ENCODE measurements around the gene PPP2R1B.

PPP2R1B gene

DNA sequence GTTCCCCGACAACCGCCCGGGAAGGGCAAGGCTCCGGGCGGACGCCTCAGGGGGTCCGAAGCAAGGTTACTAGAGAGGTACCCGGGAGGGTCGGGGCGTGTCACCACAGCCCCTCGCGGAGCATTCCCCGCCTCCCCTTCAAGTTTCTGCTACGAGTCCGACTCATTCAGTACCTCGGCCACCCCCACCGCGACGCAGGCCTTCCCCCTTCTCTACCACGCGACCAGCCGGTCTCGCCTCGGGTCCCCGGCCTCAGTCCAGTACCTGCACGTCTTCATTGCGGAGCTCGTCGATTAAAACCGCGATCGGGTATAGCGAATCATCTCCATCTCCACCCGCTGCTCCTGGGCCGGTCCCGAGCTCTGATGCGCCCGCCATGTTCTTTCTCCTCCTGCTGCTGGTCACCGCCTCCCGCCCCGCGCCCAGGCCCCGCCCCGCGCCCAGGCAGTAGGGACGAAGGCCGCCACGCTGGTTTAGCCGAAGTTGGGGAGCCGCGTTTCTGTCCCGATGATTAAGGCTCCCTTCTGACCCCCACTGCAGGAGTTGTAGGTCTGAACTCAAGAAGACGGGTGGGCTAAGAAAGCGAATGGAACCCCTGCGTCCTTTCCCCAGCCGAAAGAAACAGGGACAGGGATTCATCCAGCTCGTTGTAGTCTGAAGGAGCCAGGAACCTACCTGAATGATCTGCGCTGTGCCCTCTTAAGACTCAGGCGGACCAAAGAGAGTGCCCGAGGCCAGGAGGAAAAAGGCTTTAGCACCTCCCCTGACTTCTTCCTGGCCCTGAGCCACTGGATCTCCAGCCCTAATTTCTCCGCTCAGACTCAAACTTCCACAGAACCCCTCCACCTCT lies at the start of gene PPP2R1B:
Gene PPP2R1B, minus strand, starts transcription at position 406 of the 850 bp plus-strand sequence. Its CDS starts 28 bp downstream, at position 378.
- Histone ChIP-seq H3K4me1 (ENCODE audit: control insufficient read depth, insufficient read depth, low read length) (peaks cover 31% of the 10 kb centered on the region), H3K27ac (ENCODE audit: low read depth, low read length) (peak within 1 kb of the TSS; percentile 18; the same call in 1 of the 2 replicates), H3K9ac (ENCODE audit: low read length) (peak within 1 kb of the TSS; percentile 86), H3K36me3 (ENCODE audit: control insufficient read depth, insufficient read depth, low read length) (peaks cover 36% of the 10 kb centered on the region), H3K9me3 (ENCODE audit: control insufficient read depth, insufficient read depth, low read depth, low read length) (no peaks in the 10 kb centered on the region), H3K4me3 (ENCODE audit: low read depth, low read length) (peak within 1 kb of the TSS; percentile 79), H3K27me3 (ENCODE audit: control insufficient read depth, insufficient read depth, low read length) (no peaks in the 10 kb centered on the region)

GRCh38 chr11:111815489-111815888 lies 49.3 kb upstream of the PPP2R1B start:
- no peaks in the 10 kb centered on the region for H3K36me3 ChIP-seq (ENCODE audit: control insufficient read depth, insufficient read depth, low read length)

GRCh38 chr11:111814557-111815320 lies 48.5 kb upstream of the PPP2R1B start:
- no peak overlapping the region for H3K9ac ChIP-seq (ENCODE audit: low read length)
- no peaks in the 10 kb centered on the region for H3K4me1 ChIP-seq (ENCODE audit: control insufficient read depth, insufficient read depth, low read length)
- no peak overlapping the region for H3K27ac ChIP-seq (ENCODE audit: low read depth, low read length)
- H3K4me3 ChIP-seq (ENCODE audit: low read depth, low read length), result no peak overlapping the region
- no peaks in the 10 kb centered on the region for H3K27me3 ChIP-seq (ENCODE audit: control insufficient read depth, insufficient read depth, low read length)
- H3K9me3 ChIP-seq (ENCODE audit: control insufficient read depth, insufficient read depth, low read depth, low read length), result no peaks in the 10 kb centered on the region
- H3K36me3 ChIP-seq (ENCODE audit: control insufficient read depth, insufficient read depth, low read length), result no peaks in the 10 kb centered on the region

More at GRCh38 chr11:111815489-111815888, 49.3 kb upstream of the PPP2R1B start:
- no peak overlapping the region for H3K27ac ChIP-seq (ENCODE audit: low read depth, low read length)
- H3K4me1 ChIP-seq (ENCODE audit: control insufficient read depth, insufficient read depth, low read length), result no peaks in the 10 kb centered on the region
- H3K9me3 ChIP-seq (ENCODE audit: control insufficient read depth, insufficient read depth, low read depth, low read length), result no peaks in the 10 kb centered on the region
- no peaks in the 10 kb centered on the region for H3K27me3 ChIP-seq (ENCODE audit: control insufficient read depth, insufficient read depth, low read length)
- H3K9ac ChIP-seq (ENCODE audit: low read length), result no peak overlapping the region
- no peak overlapping the region for H3K4me3 ChIP-seq (ENCODE audit: low read depth, low read length)

DNA sequence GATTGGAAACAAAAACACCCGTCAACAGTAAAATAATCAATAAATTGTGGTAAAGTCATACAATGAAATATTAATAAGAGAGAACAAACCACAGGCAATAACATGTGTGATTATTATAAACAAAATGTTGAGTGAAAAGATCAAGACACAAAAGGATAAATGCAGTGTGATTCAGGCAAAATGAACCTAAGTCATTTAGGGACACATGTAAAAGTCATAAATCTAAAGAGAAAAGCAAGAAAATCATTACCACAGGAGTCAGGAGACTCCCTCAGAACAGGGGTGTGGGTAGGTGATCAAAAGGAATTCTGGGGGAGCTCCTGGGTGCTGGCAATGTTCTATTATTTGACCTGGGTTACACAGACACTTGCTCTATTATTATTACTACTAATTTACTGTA lies 47.9 kb upstream of the PPP2R1B start:
- no peak overlapping the region for H3K4me3 ChIP-seq (ENCODE audit: low read depth, low read length)
- no peaks in the 10 kb centered on the region for H3K4me1 ChIP-seq (ENCODE audit: control insufficient read depth, insufficient read depth, low read length)
- no peak overlapping the region for H3K9ac ChIP-seq (ENCODE audit: low read length)
- H3K27me3 ChIP-seq (ENCODE audit: control insufficient read depth, insufficient read depth, low read length), result no peaks in the 10 kb centered on the region
- H3K27ac ChIP-seq (ENCODE audit: low read depth, low read length), result no peak overlapping the region
- no peaks in the 10 kb centered on the region for H3K9me3 ChIP-seq (ENCODE audit: control insufficient read depth, insufficient read depth, low read depth, low read length)
- no peaks in the 10 kb centered on the region for H3K36me3 ChIP-seq (ENCODE audit: control insufficient read depth, insufficient read depth, low read length)

- H3K4me3 ChIP-seq (ENCODE audit: low read depth, low read length), result no peak overlapping the region
- H3K9me3 ChIP-seq (ENCODE audit: control insufficient read depth, insufficient read depth, low read depth, low read length), result no peaks in the 10 kb centered on the region
- H3K27ac ChIP-seq (ENCODE audit: low read depth, low read length), result no peak overlapping the region
- H3K36me3 ChIP-seq (ENCODE audit: control insufficient read depth, insufficient read depth, low read length), result no peaks in the 10 kb centered on the region
- no peaks in the 10 kb centered on the region for H3K4me1 ChIP-seq (ENCODE audit: control insufficient read depth, insufficient read depth, low read length)
- no peak overlapping the region for H3K9ac ChIP-seq (ENCODE audit: low read length)
- no peaks in the 10 kb centered on the region for H3K27me3 ChIP-seq (ENCODE audit: control insufficient read depth, insufficient read depth, low read length)
Observed at GRCh38 chr11:111812211-111812610, 46.0 kb upstream of the PPP2R1B start.

- H3K9ac ChIP-seq (ENCODE audit: low read length), result no peak overlapping the region
- H3K36me3 ChIP-seq (ENCODE audit: control insufficient read depth, insufficient read depth, low read length), result no peaks in the 10 kb centered on the region
- no peaks in the 10 kb centered on the region for H3K9me3 ChIP-seq (ENCODE audit: control insufficient read depth, insufficient read depth, low read depth, low read length)
- no peaks in the 10 kb centered on the region for H3K27me3 ChIP-seq (ENCODE audit: control insufficient read depth, insufficient read depth, low read length)
- no peak overlapping the region for H3K4me3 ChIP-seq (ENCODE audit: low read depth, low read length)
- H3K4me1 ChIP-seq (ENCODE audit: control insufficient read depth, insufficient read depth, low read length), result no peaks in the 10 kb centered on the region
- no peak overlapping the region for H3K27ac ChIP-seq (ENCODE audit: low read depth, low read length)
Observed at GRCh38 chr11:111811445-111811844, 45.3 kb upstream of the PPP2R1B start.

DNA sequence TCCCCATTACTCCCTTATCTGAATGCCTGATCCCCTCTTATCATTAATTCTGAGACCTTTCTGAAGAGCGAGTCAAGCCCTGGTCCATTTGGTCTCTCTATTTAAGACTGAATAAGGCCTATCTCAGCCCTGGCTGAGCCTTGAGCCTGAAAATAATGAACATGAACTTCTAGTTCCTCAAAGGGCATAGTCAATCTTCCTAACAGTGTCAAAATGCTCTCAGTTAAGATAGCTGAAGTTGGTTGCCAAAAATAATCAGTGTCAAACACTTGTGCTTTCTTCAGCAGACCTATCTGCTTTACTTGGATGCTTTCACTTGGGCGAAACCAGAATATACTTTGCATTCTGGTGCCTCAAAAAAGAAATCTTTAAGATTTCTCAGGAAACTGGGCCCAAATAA lies 42.6 kb upstream of the PPP2R1B start:
- Histone ChIP-seq H3K27me3 (ENCODE audit: control insufficient read depth, insufficient read depth, low read length) (no peaks in the 10 kb centered on the region), H3K4me3 (ENCODE audit: low read depth, low read length) (no peak overlapping the region), H3K27ac (ENCODE audit: low read depth, low read length) (no peak overlapping the region), H3K36me3 (ENCODE audit: control insufficient read depth, insufficient read depth, low read length) (peaks cover 6% of the 10 kb centered on the region; the same call in 1 of the 2 replicates), H3K4me1 (ENCODE audit: control insufficient read depth, insufficient read depth, low read length) (no peaks in the 10 kb centered on the region), H3K9ac (ENCODE audit: low read length) (no peak overlapping the region), H3K9me3 (ENCODE audit: control insufficient read depth, insufficient read depth, low read depth, low read length) (no peaks in the 10 kb centered on the region)

DNA sequence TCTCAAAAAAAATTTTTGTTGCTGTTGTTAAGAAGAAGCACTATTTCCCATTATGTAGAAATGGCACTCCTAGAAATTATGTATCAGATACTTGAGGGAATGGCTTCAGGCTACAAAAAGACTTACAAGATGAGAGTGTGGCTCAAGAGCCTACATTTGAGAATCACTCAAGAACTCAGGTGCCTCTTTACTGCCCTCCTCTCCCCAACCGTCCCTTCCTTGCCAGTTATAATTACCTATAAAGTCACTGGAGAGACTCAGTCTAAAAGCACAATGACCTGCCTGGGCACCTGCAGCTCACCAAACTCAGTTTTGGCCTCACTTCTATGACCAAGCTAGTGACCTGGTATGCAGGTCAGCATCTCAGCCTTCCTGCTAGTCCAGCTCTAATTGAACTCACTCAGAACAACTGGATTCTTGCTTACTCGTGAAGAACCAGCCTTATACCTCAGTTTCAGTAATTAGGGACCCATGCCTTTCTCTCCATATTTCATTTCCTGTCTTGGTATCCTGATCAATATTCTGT lies 41.9 kb upstream of the PPP2R1B start:
- no peaks in the 10 kb centered on the region for H3K4me1 ChIP-seq (ENCODE audit: control insufficient read depth, insufficient read depth, low read length)
- H3K9me3 ChIP-seq (ENCODE audit: control insufficient read depth, insufficient read depth, low read depth, low read length), result no peaks in the 10 kb centered on the region
- H3K27me3 ChIP-seq (ENCODE audit: control insufficient read depth, insufficient read depth, low read length), result no peaks in the 10 kb centered on the region
- H3K27ac ChIP-seq (ENCODE audit: low read depth, low read length), result no peak overlapping the region
- no peak overlapping the region for H3K9ac ChIP-seq (ENCODE audit: low read length)
- peaks cover 6% of the 10 kb centered on the region; the same call in 1 of the 2 replicates for H3K36me3 ChIP-seq (ENCODE audit: control insufficient read depth, insufficient read depth, low read length)
- H3K4me3 ChIP-seq (ENCODE audit: low read depth, low read length), result no peak overlapping the region

GRCh38 chr11:111807076-111807475 lies 40.9 kb upstream of the PPP2R1B start:
- H3K36me3 ChIP-seq (ENCODE audit: control insufficient read depth, insufficient read depth, low read length), result peaks cover 9% of the 10 kb centered on the region; the same call in 1 of the 2 replicates
- H3K27me3 ChIP-seq (ENCODE audit: control insufficient read depth, insufficient read depth, low read length), result no peaks in the 10 kb centered on the region
- H3K9ac ChIP-seq (ENCODE audit: low read length), result no peak overlapping the region
- H3K27ac ChIP-seq (ENCODE audit: low read depth, low read length), result no peak overlapping the region
- H3K9me3 ChIP-seq (ENCODE audit: control insufficient read depth, insufficient read depth, low read depth, low read length), result no peaks in the 10 kb centered on the region
- H3K4me3 ChIP-seq (ENCODE audit: low read depth, low read length), result no peak overlapping the region
- H3K4me1 ChIP-seq (ENCODE audit: control insufficient read depth, insufficient read depth, low read length), result no peaks in the 10 kb centered on the region

GRCh38 chr11:111801135-111801534 lies 34.9 kb upstream of the PPP2R1B start:
- H3K36me3 ChIP-seq (ENCODE audit: control insufficient read depth, insufficient read depth, low read length), result peaks cover 9% of the 10 kb centered on the region; the same call in 1 of the 2 replicates
- H3K27ac ChIP-seq (ENCODE audit: low read depth, low read length), result no peak overlapping the region
- no peak overlapping the region for H3K4me3 ChIP-seq (ENCODE audit: low read depth, low read length)
- H3K9ac ChIP-seq (ENCODE audit: low read length), result no peak overlapping the region
- no peaks in the 10 kb centered on the region for H3K9me3 ChIP-seq (ENCODE audit: control insufficient read depth, insufficient read depth, low read depth, low read length)
- H3K27me3 ChIP-seq (ENCODE audit: control insufficient read depth, insufficient read depth, low read length), result no peaks in the 10 kb centered on the region
- no peaks in the 10 kb centered on the region for H3K4me1 ChIP-seq (ENCODE audit: control insufficient read depth, insufficient read depth, low read length)

- no peaks in the 10 kb centered on the region for H3K27me3 ChIP-seq (ENCODE audit: control insufficient read depth, insufficient read depth, low read length)
- no peak overlapping the region for H3K4me3 ChIP-seq (ENCODE audit: low read depth, low read length)
- no peak overlapping the region for H3K9ac ChIP-seq (ENCODE audit: low read length)
- no peak overlapping the region for H3K27ac ChIP-seq (ENCODE audit: low read depth, low read length)
- H3K4me1 ChIP-seq (ENCODE audit: control insufficient read depth, insufficient read depth, low read length), result no peaks in the 10 kb centered on the region
- 0 out of 2 replicates have a peak, but pooled peaks cover 3% of the 10 kb centered on the region for H3K36me3 ChIP-seq (ENCODE audit: control insufficient read depth, insufficient read depth, low read length)
- no peaks in the 10 kb centered on the region for H3K9me3 ChIP-seq (ENCODE audit: control insufficient read depth, insufficient read depth, low read depth, low read length)
Observed at GRCh38 chr11:111798279-111798678, 32.1 kb upstream of the PPP2R1B start.

All from HUES6 (cell line).